GM19035 (cell line): ENCODE measurements around the gene CREBBP.

Source experiments
- ATAC-seq: cut with Tn5 transposase; IDR thresholded peaks from one replicate; pipeline ENCODE4 v1.9.1; 2021; ENCODE audit not compliant: unreplicated experiment

Gene CREBBP

GRCh38 chr16:3857189-3858043 lies 23.1 kb downstream of the CREBBP start:
- no peak for ATAC-seq

GRCh38 chr16:3856367-3857141 lies 24.0 kb downstream of the CREBBP start:
- ATAC-seq: no peak

GRCh38 chr16:3854750-3855541 lies 25.6 kb downstream of the CREBBP start:
- no peak for ATAC-seq

DNA sequence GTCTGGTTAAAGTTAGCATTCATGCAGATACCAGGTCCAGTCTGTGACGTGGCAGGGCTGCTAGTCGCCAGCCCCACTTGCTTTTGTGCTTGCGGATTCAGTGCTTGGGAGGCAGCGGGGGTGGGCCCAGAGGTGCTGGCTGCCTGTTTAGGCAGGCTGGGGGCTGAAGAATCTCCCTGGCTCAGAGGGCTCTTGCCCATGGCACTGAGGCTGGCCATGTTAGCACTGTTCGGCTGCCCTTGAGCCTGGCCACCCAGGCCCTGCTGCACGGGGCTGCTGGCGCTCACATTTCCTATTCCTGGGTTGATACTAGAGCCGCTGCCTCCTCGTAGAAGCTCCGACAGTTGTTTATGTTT lies 30.0 kb downstream of the CREBBP start:
- ATAC-seq: no peak

DNA sequence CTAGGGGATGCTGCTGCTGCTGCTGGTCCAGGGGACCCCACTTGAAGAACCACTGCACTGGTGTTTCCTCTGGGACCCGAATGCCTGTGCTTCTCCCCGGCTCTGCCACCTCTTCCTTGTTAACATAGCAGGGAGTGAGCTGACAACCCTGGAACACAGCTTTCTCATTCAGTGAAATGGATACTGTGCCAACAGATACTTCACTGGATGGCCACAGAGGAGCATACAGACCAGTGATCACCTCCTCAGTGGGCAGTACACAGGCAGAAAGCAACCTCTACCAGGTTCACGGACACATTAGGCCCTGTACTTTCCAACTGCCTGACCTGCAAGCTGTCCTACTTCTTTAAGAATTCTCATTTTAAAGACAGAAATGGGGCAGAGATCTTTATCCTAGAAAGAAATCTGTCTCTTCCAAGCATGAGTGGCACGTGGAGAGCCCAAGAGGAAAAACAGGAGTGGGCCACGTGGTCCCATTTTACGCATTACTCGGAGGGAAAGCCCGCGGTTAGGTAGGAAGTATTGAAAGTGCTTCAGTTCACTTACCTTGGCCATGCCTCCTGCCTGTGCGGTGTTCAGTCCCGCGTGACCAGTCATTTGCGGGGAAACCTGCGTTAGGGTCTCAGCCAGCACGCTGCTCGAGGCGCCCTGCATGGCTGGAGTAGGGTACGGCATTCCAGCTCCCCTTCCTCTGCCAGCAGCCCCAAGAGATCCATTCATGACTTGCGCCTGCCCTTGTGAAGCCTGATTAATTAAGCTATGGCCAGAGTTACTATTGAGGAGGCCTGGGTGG lies 30.6 kb downstream of the CREBBP start:
- ATAC-seq: no peak

DNA sequence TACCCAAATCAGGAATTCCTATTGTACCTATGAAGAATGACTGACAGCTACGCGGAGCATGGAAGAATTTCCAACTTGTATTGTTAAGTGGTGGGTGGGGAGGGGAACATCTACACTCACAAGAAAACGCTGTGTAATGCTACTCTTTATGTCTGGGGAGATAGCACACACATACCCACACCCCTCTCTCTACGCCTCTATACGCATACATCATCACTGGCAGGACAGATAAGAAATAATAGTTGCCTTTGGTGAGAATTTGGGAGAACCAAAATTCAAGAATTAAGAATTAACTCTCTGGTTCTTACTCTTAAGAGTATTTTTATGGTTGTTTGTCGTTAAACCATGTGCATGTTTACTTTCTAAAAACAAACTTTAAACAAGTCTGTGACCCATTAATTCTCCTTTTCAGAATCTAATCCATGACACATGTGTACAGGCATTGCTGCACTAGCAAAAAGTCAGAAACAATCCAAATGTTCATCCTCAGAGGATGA lies 33.9 kb downstream of the CREBBP start:
- no peak for ATAC-seq

DNA sequence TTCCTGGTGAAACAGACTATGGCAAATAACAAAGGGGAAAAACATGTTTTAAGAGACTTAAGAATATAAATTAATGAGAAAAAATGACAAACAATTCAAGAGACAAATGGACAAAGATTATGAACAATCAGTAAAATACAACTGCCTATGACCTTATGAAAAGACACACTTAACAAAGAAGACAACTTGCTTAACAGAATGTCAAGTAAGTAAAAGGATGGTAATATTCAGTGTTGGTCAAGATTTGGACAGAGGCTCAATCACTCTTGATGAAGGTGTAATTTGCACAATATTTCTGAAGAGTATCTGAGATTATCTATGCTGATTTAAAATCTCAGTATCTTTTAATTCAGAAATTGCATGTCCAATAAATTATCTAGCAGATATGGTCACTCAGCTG lies 34.4 kb downstream of the CREBBP start:
- no peak for ATAC-seq

GRCh38 chr16:3842994-3843393 lies 37.5 kb downstream of the CREBBP start:
- no peak for ATAC-seq

DNA sequence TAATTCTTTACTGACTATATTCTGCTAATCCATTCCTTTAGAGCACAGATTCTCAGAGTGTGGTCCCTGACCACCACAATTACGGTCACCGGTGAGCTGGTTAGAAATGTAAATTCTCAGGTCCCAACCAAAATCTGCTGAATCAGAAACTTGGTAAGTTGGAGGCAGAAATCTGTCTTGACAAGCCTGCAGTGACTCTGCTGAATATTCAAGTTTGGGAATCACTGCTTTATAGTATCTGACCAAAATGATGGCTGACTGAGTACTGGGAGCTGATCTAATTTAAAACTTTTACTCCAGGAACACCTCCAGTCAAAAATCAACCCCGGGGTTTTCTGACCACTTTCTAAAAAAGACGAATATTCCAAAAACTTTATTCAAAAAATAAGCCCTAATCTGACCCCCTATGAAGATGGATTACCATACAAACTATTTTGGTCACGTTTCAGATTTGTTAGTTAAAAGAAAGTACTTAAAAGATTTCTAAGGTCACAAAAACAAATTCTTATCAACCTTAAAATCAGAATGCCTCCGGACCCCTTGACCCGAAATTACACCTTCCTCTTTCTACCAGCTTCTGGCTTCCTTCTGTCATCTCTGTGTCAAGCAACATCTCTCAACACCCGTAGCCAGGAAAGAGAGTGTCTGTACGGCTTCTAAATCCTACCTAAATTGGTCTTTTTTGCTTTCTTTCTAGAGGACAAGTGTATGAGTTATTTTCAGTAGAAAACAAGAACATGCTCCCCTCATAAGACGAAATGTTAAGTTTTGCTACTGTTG lies 38.6 kb downstream of the CREBBP start:
- no peak for ATAC-seq

GRCh38 chr16:3839402-3840184 lies 40.9 kb downstream of the CREBBP start:
- ATAC-seq: no peak

GRCh38 chr16:3838600-3839401 lies 41.7 kb downstream of the CREBBP start:
- ATAC-seq: no peak

- no peak for ATAC-seq
Measured at GRCh38 chr16:3837851-3838586, 42.5 kb downstream of the CREBBP start.

GRCh38 chr16:3836641-3837040 lies 43.9 kb downstream of the CREBBP start:
- ATAC-seq: no peak

- ATAC-seq: no peak
Measured at GRCh38 chr16:3835089-3835602, 45.4 kb downstream of the CREBBP start.

DNA sequence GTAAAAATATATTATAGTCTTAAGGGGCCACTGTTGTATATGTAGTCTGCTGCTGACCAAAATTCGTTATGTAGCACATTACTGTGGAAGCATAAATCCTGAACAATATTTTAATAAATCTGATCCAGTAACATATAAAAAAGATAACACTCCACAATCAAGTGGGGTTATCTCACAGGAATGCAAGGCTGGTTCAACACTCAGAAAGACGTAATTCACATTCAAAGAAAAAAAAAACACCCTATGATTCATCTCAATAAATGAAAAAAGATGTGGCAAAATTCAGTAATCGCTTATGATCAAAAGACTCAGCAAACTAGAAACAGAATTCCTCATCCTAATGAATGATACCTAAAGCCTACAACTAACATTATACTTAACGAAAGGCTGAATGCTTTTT lies 47.8 kb downstream of the CREBBP start:
- no peak for ATAC-seq

GRCh38 chr16:3830625-3831254 lies 49.8 kb downstream of the CREBBP start:
- ATAC-seq: no peak
